ENCODE measurements around the gene FBXO30.

The FBXO30 gene

GRCh38 chr6:145814501-145815308, at the start of gene FBXO30:
FBXO30 (minus strand) TSS chr6:145814795; CDS start chr6:145806405, 8,390 bp downstream.
- no peak for DNase-seq

- peak; percentile 73 for DNase-seq
Measured at GRCh38 chr6:145863988-145864616, 49.5 kb upstream of the FBXO30 start.

- DNase-seq, result no peak
Measured at GRCh38 chr6:145863366-145863765, 48.8 kb upstream of the FBXO30 start.

- no peak for DNase-seq
Measured at GRCh38 chr6:145860562-145860961, 46.0 kb upstream of the FBXO30 start.

GRCh38 chr6:145850671-145851070, 36.1 kb upstream of the FBXO30 start:
- DNase-seq, result no peak

- no peak for DNase-seq
Measured at GRCh38 chr6:145848541-145848940, 33.9 kb upstream of the FBXO30 start.

GRCh38 chr6:145845557-145845956, 31.0 kb upstream of the FBXO30 start:
- no peak for DNase-seq

- DNase-seq, result no peak
Measured at GRCh38 chr6:145844933-145845540, 30.4 kb upstream of the FBXO30 start.

- DNase-seq, result no peak
Measured at GRCh38 chr6:145842693-145843546, 28.3 kb upstream of the FBXO30 start.

- DNase-seq, result no peak
Measured at GRCh38 chr6:145841668-145842067, 27.1 kb upstream of the FBXO30 start.

- DNase-seq, result no peak
Measured at GRCh38 chr6:145839653-145840052, 25.1 kb upstream of the FBXO30 start.

- no peak for DNase-seq
Measured at GRCh38 chr6:145838305-145838704, 23.7 kb upstream of the FBXO30 start.

GRCh38 chr6:145836772-145837171, 22.2 kb upstream of the FBXO30 start:
- DNase-seq, result no peak

GRCh38 chr6:145836170-145836569, 21.6 kb upstream of the FBXO30 start:
- DNase-seq, result no peak

GRCh38 chr6:145830612-145831011, 16.0 kb upstream of the FBXO30 start:
- no peak for DNase-seq

GRCh38 chr6:145829950-145830349, 15.4 kb upstream of the FBXO30 start:
- no peak for DNase-seq

- DNase-seq, result no peak
Measured at GRCh38 chr6:145829102-145829501, 14.5 kb upstream of the FBXO30 start.

- DNase-seq, result no peak
Measured at GRCh38 chr6:145824344-145824743, 9.7 kb upstream of the FBXO30 start.

- DNase-seq, result no peak
Measured at GRCh38 chr6:145823328-145823944, 8.8 kb upstream of the FBXO30 start.

- DNase-seq, result no peak
Measured at GRCh38 chr6:145822456-145822855, 7.9 kb upstream of the FBXO30 start.

- DNase-seq, result no peak
Measured at GRCh38 chr6:145819994-145820393, 5.4 kb upstream of the FBXO30 start.

GRCh38 chr6:145818796-145819195, 4.2 kb upstream of the FBXO30 start:
- DNase-seq, result no peak

- DNase-seq, result no peak
Measured at GRCh38 chr6:145816392-145816791, 1.8 kb upstream of the FBXO30 start.

All from SIG-M5 (cell line).